Measurements from ENCODE around the gene RNF114.

- no peak for TF ChIP-seq CTCF (IDR thresholded peaks at IDR 0.05; ENCODE audit: extremely low read depth in 1 of 2, insufficient read depth in 1 of 2, low read depth in 1 of 2, low read length in 2 of 2)
- TF ChIP-seq POLR2A (IDR thresholded peaks at IDR 0.05; ENCODE audit: low read depth, low read length), result no peak
Measured at GRCh38 chr20:49918446-49918845, 17.8 kb upstream of the RNF114 start.

Data from endothelial cell of umbilical vein (primary cell).